CD4-positive, alpha-beta T cell treated with Interleukin-6 for 4 hours (primary cell): ENCODE measurements around the gene KDM7A.

Source experiments
- DNase-seq: peaks from one replicate; pipeline ENCODE4 v3.0.0-alpha.2; 2020; ENCODE audit warnings: mixed read lengths

Gene KDM7A

GRCh38 chr7:140081774-140082425 lies 94.9 kb downstream of the KDM7A start:
- DNase-seq: no peak

DNA sequence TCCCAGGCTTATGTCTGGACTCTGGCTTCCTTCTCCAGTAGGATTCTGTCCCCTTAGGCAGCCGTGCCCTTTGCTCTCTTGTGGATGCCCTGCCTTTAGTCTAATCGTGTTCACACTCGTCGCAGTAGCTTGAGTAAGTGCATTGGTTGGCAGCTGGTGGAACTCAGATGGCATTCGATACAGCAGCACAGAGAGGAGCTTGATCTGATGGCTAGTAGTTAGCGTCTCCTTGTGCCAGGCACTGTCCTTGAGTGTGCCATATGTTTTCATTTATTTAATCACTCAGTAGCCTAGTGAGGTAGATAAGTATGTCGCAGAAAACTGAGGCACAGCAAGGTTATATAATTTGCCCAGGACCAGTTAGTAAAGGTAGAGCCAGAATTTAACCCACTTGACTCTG lies 95.9 kb downstream of the KDM7A start:
- no peak for DNase-seq

DNA sequence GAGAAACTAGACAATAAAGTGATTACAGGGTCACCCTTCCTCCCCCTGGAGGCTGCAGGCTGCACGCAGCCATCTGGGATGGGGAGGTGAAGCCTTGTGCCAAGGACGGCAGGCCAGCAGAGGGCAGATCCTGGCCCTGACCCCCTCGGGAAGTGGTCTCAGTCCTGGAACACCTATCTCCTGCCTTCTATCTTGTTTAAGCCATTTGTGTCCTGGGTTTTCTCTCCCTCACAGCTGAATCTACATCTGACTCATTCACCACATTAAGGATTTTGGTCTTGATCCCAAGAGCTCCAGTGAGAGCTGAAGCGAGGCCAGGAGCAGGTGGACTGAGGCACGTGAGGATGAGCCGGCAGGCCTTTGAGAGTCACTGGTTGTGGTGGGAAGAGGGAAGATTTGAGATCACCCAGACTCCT lies 97.7 kb downstream of the KDM7A start:
- no peak for DNase-seq

- no peak for DNase-seq
Observed at GRCh38 chr7:140078392-140078791, 98.4 kb downstream of the KDM7A start.

DNA sequence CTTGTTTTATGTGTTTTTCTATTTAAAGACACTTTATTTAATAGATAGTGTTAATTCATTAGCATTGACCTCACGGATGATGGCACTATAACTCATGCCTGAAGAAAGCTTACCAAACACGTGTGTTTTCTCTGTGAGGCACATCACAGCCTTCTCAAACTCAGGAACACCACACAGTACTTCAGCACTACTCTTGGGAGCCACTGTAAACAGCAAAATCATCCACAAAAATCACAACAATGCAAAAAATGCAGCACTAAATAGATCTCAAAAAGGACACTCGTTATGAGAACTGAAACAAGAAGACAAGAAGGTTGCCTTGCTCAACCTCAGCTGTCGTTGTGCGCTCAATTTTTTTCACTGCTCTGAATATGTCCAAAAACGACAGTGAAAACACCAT lies 102.0 kb downstream of the KDM7A start:
- no peak for DNase-seq

- DNase-seq: no peak
Observed at GRCh38 chr7:140070546-140070945, 106.2 kb downstream of the KDM7A start.

DNA sequence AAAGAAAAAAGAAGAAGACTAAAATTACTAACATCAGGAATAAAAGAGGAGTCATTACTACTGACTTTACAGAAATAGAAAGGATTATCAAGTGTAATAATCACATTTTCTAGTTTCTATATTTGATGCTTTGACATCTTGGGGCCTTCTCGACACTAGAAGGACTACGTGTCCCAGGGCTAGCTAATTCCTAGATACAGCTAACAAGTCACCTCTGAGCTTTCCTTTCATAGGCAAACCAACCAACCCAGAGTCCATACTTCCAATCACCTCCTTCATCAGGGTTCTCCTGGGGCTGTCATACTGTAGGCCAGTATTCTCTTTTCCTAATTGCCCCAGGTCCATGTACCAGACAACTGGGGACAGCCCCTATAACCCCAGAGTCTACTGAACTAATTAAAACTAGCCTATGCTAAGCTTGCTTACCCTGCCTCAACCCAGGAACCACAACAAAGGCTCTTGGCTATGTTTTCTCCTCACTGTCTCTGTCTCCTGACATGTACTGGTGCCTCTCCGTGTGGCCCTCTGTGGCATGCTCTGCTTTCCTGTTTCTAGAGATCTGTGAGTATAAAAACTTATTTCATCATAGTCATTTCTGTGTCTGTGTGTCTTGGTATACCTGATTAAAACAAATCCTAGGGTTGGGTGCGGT lies 107.4 kb downstream of the KDM7A start:
- DNase-seq: no peak

- no peak for DNase-seq
Observed at GRCh38 chr7:140068033-140068432, 108.8 kb downstream of the KDM7A start.

GRCh38 chr7:140067052-140067451 lies 109.7 kb downstream of the KDM7A start:
- no peak for DNase-seq

GRCh38 chr7:140062528-140063299 lies 114.1 kb downstream of the KDM7A start, which contains the start of gene PARP12:
TSS of gene PARP12 (minus strand) at chr7:140062951. CDS start at chr7:140062847, 104 bp downstream.
- DNase-seq: peak; percentile 94

DNA sequence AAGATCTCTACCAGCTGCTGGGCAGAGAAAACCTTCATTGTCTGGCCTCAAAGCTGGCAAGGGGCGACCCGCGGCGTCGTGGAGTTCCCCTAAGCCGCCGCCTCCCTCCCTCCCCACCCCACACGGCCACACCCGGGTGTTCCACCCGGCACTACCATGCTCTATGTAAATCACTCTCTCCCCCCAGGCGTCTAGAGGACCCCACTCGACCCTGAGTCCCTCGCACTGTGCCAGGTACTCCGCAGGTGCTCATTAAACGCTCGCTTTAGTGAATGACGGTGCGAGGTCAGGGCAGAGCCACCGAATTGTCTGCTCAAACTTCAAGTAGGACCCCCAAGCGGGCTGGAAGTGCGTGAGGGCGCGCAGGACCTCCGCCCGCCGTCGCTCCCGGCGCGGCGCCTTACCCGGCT lies 114.7 kb downstream of the KDM7A start:
- peak; percentile 56 for DNase-seq

GRCh38 chr7:140061607-140061930 lies 115.2 kb downstream of the KDM7A start:
- DNase-seq: no peak

DNA sequence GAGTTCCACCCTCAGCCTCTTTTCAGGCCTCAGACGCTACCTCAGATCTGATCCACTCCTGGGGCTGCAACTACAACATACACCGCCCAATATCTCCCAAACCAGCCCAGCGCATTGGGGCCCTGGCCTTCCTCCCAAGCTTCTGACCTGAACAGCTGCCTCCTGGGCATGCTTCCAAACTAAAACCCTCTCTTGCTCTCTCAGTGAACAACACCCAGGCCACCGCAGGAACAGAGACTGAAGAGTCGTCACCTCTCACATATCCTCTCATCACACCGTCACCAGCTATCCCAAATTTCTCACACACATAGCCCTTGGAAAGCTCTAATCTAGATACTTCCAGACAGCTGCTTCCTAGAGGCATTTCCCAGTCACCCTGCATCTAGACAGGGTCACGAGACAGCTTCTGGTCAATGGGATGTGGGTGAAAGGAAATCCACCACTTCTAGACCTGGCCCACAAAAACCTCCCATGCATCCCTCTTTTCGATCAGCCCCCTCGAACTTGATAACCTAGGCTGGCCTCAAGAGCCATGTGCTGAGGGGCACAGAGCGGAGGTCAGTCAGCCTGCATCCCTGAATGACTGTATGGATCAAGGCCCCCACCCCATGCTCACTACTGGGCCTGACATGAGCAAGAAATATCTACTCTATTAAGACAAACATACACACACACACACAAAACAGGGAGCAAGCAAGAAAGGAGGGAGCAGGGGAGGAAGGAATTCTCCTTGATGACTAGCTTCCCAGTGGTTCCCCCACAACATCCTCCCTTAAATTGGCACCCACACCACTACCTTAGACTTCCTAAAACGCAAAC lies 115.8 kb downstream of the KDM7A start:
- DNase-seq: no peak

DNA sequence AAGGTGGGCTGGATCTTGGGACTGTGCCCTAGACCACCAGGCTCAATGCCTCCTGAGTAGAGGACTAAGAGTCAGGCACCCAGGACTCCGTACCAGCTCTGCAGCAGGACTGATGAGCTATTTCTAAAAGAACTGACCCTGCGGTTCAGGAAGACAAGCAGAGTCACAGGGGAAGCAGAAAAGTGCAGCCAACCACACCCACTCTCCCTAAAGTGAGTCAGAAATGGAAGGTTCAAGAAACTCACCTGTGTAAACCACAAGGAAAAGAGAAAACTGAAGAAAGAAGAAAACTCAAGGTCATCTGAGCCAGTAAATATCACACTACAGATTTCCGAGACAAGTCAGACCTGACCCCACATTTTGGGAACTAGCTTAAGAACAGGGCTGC lies 116.5 kb downstream of the KDM7A start:
- DNase-seq: peak; percentile 24

DNA sequence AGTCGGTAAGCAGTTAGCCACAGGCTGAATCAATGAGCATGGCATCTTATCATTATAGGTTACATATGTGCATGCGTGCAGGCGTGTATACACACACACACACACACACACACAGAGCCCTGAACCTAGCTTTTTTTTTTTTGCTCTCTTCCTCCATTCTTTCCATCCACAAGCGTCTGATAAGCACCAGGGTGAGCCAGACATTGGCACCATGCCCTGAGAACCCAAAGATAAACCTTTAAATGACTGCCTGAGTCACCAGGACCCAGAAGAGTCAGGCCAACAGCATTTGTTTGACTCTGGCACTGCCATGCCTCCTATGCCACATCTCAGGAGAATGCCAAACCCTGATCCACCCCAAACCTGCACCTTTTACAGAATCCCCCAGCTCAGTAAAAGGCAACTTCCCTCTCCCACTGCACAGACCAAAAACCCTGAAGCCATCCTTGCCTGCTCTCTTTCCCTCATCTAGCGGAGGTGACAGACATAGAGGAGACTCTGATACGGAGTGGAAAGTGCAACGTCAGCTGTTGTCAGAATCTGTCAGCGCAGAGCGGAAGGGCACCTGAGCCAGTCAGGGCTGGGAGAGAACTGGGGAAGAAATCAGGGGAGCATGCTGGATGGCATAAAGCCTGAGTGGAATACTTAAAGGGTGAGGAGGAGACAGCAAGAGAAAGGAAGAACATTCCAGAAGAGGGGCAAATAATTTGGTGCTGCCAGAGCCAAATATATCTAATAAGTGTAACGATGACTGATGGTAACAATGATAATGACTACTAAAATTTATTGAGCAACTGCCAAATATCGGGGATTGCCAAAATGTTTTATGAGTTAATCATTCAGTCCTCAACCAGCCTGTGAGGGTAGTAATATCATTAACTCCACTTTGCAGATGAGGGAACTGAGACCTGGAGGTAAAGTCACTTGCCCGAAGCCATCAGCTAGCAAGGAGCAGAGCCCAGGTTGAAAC lies 117.2 kb downstream of the KDM7A start:
- peak; percentile 74 for DNase-seq

DNA sequence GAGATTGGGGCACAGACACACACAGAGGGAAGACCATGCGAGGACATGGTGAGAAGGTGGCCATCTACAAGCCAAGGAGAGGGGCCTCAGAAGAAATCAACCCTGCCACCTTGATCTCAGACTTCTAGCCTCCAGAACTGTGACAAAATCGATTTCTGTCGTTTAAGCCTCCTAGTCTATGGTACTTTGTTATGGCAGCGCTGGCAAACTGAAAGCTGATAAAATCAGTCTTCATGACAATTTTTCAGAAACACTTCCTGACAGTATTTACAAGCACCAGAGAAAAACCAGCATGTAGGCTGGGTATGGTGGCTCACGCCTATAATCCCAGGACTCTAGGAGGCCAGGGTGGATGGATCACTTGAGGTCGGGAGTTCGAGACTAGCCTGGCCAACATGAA lies 118.3 kb downstream of the KDM7A start:
- DNase-seq: no peak

- no peak for DNase-seq
Observed at GRCh38 chr7:140057143-140057535, 119.6 kb downstream of the KDM7A start.

- DNase-seq: no peak
Observed at GRCh38 chr7:140056431-140057142, 120.2 kb downstream of the KDM7A start.

DNA sequence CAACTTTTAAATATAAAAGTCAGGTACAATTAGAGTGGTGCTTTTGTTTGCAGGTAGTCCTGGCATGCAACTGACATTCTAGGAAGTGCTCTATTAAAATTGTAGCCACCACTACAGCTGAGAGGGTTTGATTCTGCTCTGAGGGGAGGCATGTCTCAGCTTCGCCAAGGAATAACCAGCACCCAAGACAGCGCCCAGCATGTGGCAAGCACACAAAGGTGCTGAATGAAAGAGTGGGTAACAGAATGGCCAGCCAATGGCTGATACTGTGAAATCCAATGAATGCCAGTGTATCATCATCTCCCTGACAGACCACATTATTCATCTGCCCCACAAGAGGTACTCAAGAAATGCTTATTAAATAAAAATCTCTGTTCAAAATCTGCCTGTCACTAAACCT lies 121.0 kb downstream of the KDM7A start:
- DNase-seq: no peak

- DNase-seq: no peak
Observed at GRCh38 chr7:140054751-140055150, 122.0 kb downstream of the KDM7A start.

- DNase-seq: no peak
Observed at GRCh38 chr7:140053812-140054539, 122.8 kb downstream of the KDM7A start.
